ENCODE measurements around the gene RBM33. TPM values are rescaled to one million over a fixed set of nuclear protein-coding genes. Genes with fewer than 3 reads are reported as not detected.

Gene RBM33
- polyA plus RNA-seq, 3 donors = 15.0 to 27.7 (median 22.2) TPM

GRCh38 chr7:155597753-155598140 lies 46.7 kb upstream of the RBM33 start:
- no peaks in the 10 kb centered on the region for H3K36me3 Mint-ChIP-seq
- Histone ChIP-seq H3K79me2 (ENCODE audit: insufficient read depth, low read length) (no peaks in the 10 kb centered on the region), H3K27ac (ENCODE audit: low read depth in 1 of 2, low read length in 2 of 2) (no peak overlapping the region), H4K20me1 (ENCODE audit: insufficient read depth, low read length) (no peaks in the 10 kb centered on the region), H3K4me2 (replicated peaks; ENCODE audit: extremely low read depth, low read length, poor library complexity, severe bottlenecking) (no peak overlapping the region), H3K9me3 (replicated peaks in 1 of 2; ENCODE audit: control insufficient read depth in 1 of 2, insufficient read depth in 1 of 2, low read length in 2 of 2) (no peaks in the 10 kb centered on the region), H3K27me3 (ENCODE audit: control insufficient read depth in 2 of 2, insufficient read depth in 2 of 2, low read length in 2 of 2) (no peaks in the 10 kb centered on the region), H3K4me1 (ENCODE audit: control insufficient read depth in 1 of 2, insufficient read depth in 2 of 2, low read length in 2 of 2) (peaks cover 40 to 42% of the 10 kb centered on the region in 2 donors), H2AFZ (ENCODE audit: insufficient read depth, low read depth, low read length, poor library complexity, severe bottlenecking) (no peak overlapping the region), H3K9ac (ENCODE audit: insufficient read depth, low read length, poor library complexity, severe bottlenecking) (no peak overlapping the region), H3K36me3 (replicated peaks in 1 of 2; ENCODE audit: control insufficient read depth in 1 of 2, insufficient read depth in 2 of 2, low read length in 2 of 2) (no peaks in the 10 kb centered on the region), H3K4me3 (replicated peaks in 1 of 3; ENCODE audit: low read depth in 2 of 3, low read length in 3 of 3) (no peak overlapping the region)
- H3K27me3 Mint-ChIP-seq (ENCODE audit: low read depth in 3 of 3) = peaks cover 4 to 21% (median 6%) of the 10 kb centered on the region in 3 donors
- peak overlapping the region in 1 of 7 donors; percentile 11 for H3K27ac Mint-ChIP-seq
- intact Hi-C loops (cut with micrococcal nuclease) = loop anchor here (2.0 to 10.0 kb wide), 3 partner anchors 47 to 673 kb away; partner anchors contain the start of gene RBM33 (in 1 of the 2)
- no peak overlapping the region for H3K4me3 Mint-ChIP-seq
- H3K9me3 Mint-ChIP-seq = no peaks in the 10 kb centered on the region
- no peak for TF ChIP-seq CTCF (IDR thresholded peaks at IDR 0.05)
- no peak for DNase-seq
- WGBS (ENCODE audit: insufficient coverage) = no CpG with 5 or more reads among the region's 1 CpG
- H3K4me1 Mint-ChIP-seq = peaks cover 42% of the 10 kb centered on the region

- intact Hi-C loops (cut with micrococcal nuclease) = loop anchor here (2.0 to 10.0 kb wide), 3 partner anchors 46 to 674 kb away; partner anchors contain the start of gene RBM33 (in 1 of the 2)
- Histone ChIP-seq H3K79me2 (ENCODE audit: insufficient read depth, low read length) (no peaks in the 10 kb centered on the region), H2AFZ (ENCODE audit: insufficient read depth, low read depth, low read length, poor library complexity, severe bottlenecking) (no peak overlapping the region), H3K9ac (ENCODE audit: insufficient read depth, low read length, poor library complexity, severe bottlenecking) (no peak overlapping the region), H3K27ac (ENCODE audit: low read depth in 1 of 2, low read length in 2 of 2) (no peak overlapping the region), H3K4me3 (replicated peaks in 1 of 3; ENCODE audit: low read depth in 2 of 3, low read length in 3 of 3) (no peak overlapping the region), H3K4me1 (ENCODE audit: control insufficient read depth in 1 of 2, insufficient read depth in 2 of 2, low read length in 2 of 2) (peaks cover 37 to 39% of the 10 kb centered on the region in 2 donors), H3K27me3 (ENCODE audit: control insufficient read depth in 2 of 2, insufficient read depth in 2 of 2, low read length in 2 of 2) (no peaks in the 10 kb centered on the region), H3K36me3 (replicated peaks in 1 of 2; ENCODE audit: control insufficient read depth in 1 of 2, insufficient read depth in 2 of 2, low read length in 2 of 2) (no peaks in the 10 kb centered on the region), H3K4me2 (replicated peaks; ENCODE audit: extremely low read depth, low read length, poor library complexity, severe bottlenecking) (peak overlapping the region; percentile 22), H3K9me3 (replicated peaks in 1 of 2; ENCODE audit: control insufficient read depth in 1 of 2, insufficient read depth in 1 of 2, low read length in 2 of 2) (no peaks in the 10 kb centered on the region), H4K20me1 (ENCODE audit: insufficient read depth, low read length) (no peaks in the 10 kb centered on the region)
- H3K36me3 Mint-ChIP-seq = no peaks in the 10 kb centered on the region
- peak; percentile 56 to 69 (median 64) for DNase-seq
- WGBS (ENCODE audit: insufficient coverage) = 0% methylated on average over 9 of the region's 12 CpGs
- no peaks in the 10 kb centered on the region for H3K9me3 Mint-ChIP-seq
- H3K4me3 Mint-ChIP-seq = peak overlapping the region in 1 of 2 donors; percentile 66
- H3K27me3 Mint-ChIP-seq (ENCODE audit: low read depth in 3 of 3) = peaks cover 5 to 28% (median 6%) of the 10 kb centered on the region in 3 donors
- TF ChIP-seq CTCF (IDR thresholded peaks at IDR 0.05) = peak; percentile 94
- H3K4me1 Mint-ChIP-seq = peaks cover 40% of the 10 kb centered on the region
- no peak overlapping the region for H3K27ac Mint-ChIP-seq
Observed at GRCh38 chr7:155598810-155599210, 45.7 kb upstream of the RBM33 start.
